DOHH2 (cell line): Measurements from ENCODE around the gene CCDC107.
"Not testable (repeated sequence)": the region's sequence is repeated elsewhere in the genome, so short reads cannot be mapped to it uniquely, and the experiment has no call there.

Experiments
- H3F3A ChIP-seq: fragments of 200-600 bp; sonication (generic), shearing (Covaris generic); 2 replicates; pipeline ENCODE4 v1.6.0; 2016; ENCODE audit warnings: antibody characterized with exemption, mild to moderate bottlenecking; ENCODE audit not compliant: control insufficient read depth, insufficient read depth
- H3K27ac ChIP-seq: fragments of 200-600 bp; sonication (generic); 2 replicates; pipeline ENCODE4 v1.5.1; 2014; ENCODE audit warnings: low read depth, mild to moderate bottlenecking, low read length, moderate library complexity
- H3K27me3 ChIP-seq: fragments of 200-600 bp; sonication (generic); 2 replicates; pipeline ENCODE4 v1.6.1; 2014; ENCODE audit warnings: mild to moderate bottlenecking, low read length, mixed read lengths; ENCODE audit not compliant: control insufficient read depth
- H3K36me3 ChIP-seq: fragments of 200-600 bp; sonication (generic); 2 replicates; pipeline ENCODE4 v1.6.1; 2014; ENCODE audit warnings: mild to moderate bottlenecking, low read length, moderate library complexity, mixed read lengths; ENCODE audit not compliant: control insufficient read depth
- H3K4me1 ChIP-seq: fragments of 200-600 bp; sonication (generic); 2 replicates; pipeline ENCODE4 v1.6.1; 2014; ENCODE audit warnings: mild to moderate bottlenecking, low read length, mixed read lengths; ENCODE audit not compliant: control insufficient read depth
- H3K4me2 ChIP-seq: fragments of 200-600 bp; sonication (generic); 2 replicates; pipeline ENCODE4 v1.6.0; 2014; ENCODE audit warnings: mild to moderate bottlenecking, low read length, moderate library complexity
- H3K4me3 ChIP-seq: fragments of 200-600 bp; sonication (generic); 2 replicates; pipeline ENCODE4 v1.5.1; 2014; ENCODE audit warnings: mild to moderate bottlenecking, low read length, mixed read lengths
- H3K79me2 ChIP-seq: fragments of 200-600 bp; sonication (generic); 2 replicates; pipeline ENCODE4 v1.6.1; 2014; ENCODE audit warnings: mild to moderate bottlenecking, low read length, mixed read lengths; ENCODE audit not compliant: control insufficient read depth
- H3K9me2 ChIP-seq: fragments of 200-600 bp; sonication (generic); replicated peaks from 2 replicates; pipeline ENCODE4 v1.6.1; 2014; ENCODE audit warnings: mild to moderate bottlenecking, low read length, mixed read lengths; ENCODE audit not compliant: control insufficient read depth
- H3K9me3 ChIP-seq: fragments of 200-600 bp; sonication (generic); 2 replicates; pipeline ENCODE4 v1.6.1; 2014; ENCODE audit warnings: antibody characterized with exemption, low read length, mixed read lengths; ENCODE audit not compliant: control insufficient read depth, insufficient read depth
- H4K20me1 ChIP-seq: fragments of 200-600 bp; sonication (generic); 2 replicates; pipeline ENCODE4 v1.6.0; 2014; ENCODE audit warnings: low read depth, mild to moderate bottlenecking, antibody characterized with exemption, low read length, moderate library complexity; ENCODE audit not compliant: control insufficient read depth, insufficient read depth
- CTCF ChIP-seq: fragments of 200-600 bp; sonication (generic); IDR thresholded peaks from one replicate; pipeline ENCODE4 v1.5.1; 2014; ENCODE audit warnings: antibody characterized with exemption, mild to moderate bottlenecking, low read depth, low read length; ENCODE audit not compliant: poor library complexity, severe bottlenecking
- EZH2phosphoT487 ChIP-seq: fragments of 200-600 bp; sonication (generic); IDR thresholded peaks from 2 replicates; pipeline ENCODE4 v1.6.1; 2017; ENCODE audit warnings: borderline replicate concordance, mild to moderate bottlenecking, antibody characterized with exemption, low read length, moderate library complexity, mixed read lengths

CCDC107 gene

GRCh38 chr9:35636135-35636876, 21.8 kb upstream of the CCDC107 start:
- peaks cover 22% of the 10 kb centered on the region for H3F3A ChIP-seq
- peaks cover 3% of the 10 kb centered on the region; the same call in 1 of the 2 replicates for H3K36me3 ChIP-seq
- H3K27ac ChIP-seq, result peak overlapping the region; percentile 86
- H3K4me1 ChIP-seq, result peaks cover 65% of the 10 kb centered on the region
- TF ChIP-seq EZH2phosphoT487 (no peak), CTCF (no peak)
- H3K79me2 ChIP-seq, result no peaks in the 10 kb centered on the region
- H3K4me3 ChIP-seq, result peak overlapping the region; percentile 49
- no peaks in the 10 kb centered on the region for H4K20me1 ChIP-seq
- no peaks in the 10 kb centered on the region for H3K27me3 ChIP-seq
- no peaks in the 10 kb centered on the region for H3K9me3 ChIP-seq
- no peaks in the 10 kb centered on the region for H3K9me2 ChIP-seq
- H3K4me2 ChIP-seq, result peak overlapping the region; percentile 75

GRCh38 chr9:35636877-35637246, 21.2 kb upstream of the CCDC107 start:
- not testable (repeated sequence) for H3K36me3 ChIP-seq, H3K79me2 ChIP-seq, H4K20me1 ChIP-seq, H3K27me3 ChIP-seq, H3K9me2 ChIP-seq, H3K9me3 ChIP-seq
- peak overlapping the region; percentile 86 for H3K27ac ChIP-seq
- H3K4me2 ChIP-seq, result peak overlapping the region; percentile 75
- peak overlapping the region; percentile 49 for H3K4me3 ChIP-seq
- peaks cover 65% of the 10 kb centered on the region for H3K4me1 ChIP-seq
- peaks cover 22% of the 10 kb centered on the region for H3F3A ChIP-seq

- H3K36me3 ChIP-seq, H3K9me2 ChIP-seq, H3K79me2 ChIP-seq, H4K20me1 ChIP-seq, H3K27ac ChIP-seq, H3K9me3 ChIP-seq, H3K4me2 ChIP-seq, H3K4me3 ChIP-seq, H3K27me3 ChIP-seq: not testable (repeated sequence)
- Histone ChIP-seq H3K4me1 (peaks cover 65% of the 10 kb centered on the region), H3F3A (peaks cover 22% of the 10 kb centered on the region)
Observed at GRCh38 chr9:35637427-35637955, 20.6 kb upstream of the CCDC107 start.

- Histone ChIP-seq H3K4me1 (peaks cover 61% of the 10 kb centered on the region), H3K4me2 (peak overlapping the region; percentile 35; the same call in 1 of the 2 replicates), H3F3A (peaks cover 19% of the 10 kb centered on the region)
Observed at GRCh38 chr9:35638751-35639150, 19.3 kb upstream of the CCDC107 start.

GRCh38 chr9:35639225-35639624, 18.9 kb upstream of the CCDC107 start:
- peak overlapping the region; percentile 27; the same call in 1 of the 2 replicates for H3K4me2 ChIP-seq
- peaks cover 16% of the 10 kb centered on the region for H3F3A ChIP-seq
- not testable (repeated sequence) for H3K9me2 ChIP-seq, H3K4me3 ChIP-seq, H4K20me1 ChIP-seq, H3K9me3 ChIP-seq, H3K79me2 ChIP-seq, H3K27me3 ChIP-seq, H3K36me3 ChIP-seq, H3K27ac ChIP-seq
- H3K4me1 ChIP-seq, result peaks cover 57% of the 10 kb centered on the region

More at GRCh38 chr9:35638751-35639150, 19.3 kb upstream of the CCDC107 start:
- not testable (repeated sequence) for H3K9me3 ChIP-seq, H4K20me1 ChIP-seq, H3K27me3 ChIP-seq, H3K4me3 ChIP-seq, H3K36me3 ChIP-seq, H3K9me2 ChIP-seq, H3K79me2 ChIP-seq, H3K27ac ChIP-seq
